Adrenal gland (tissue), 12 donors: ENCODE data around the gene STX18. TPM values are rescaled to one million over a fixed set of nuclear protein-coding genes. Genes with fewer than 3 reads are reported as not detected.
"Not testable (repeated sequence)": the region's sequence is repeated elsewhere in the genome, so short reads cannot be mapped to it uniquely, and the experiment has no call there.

ENCODE experiments used
- DNase-seq, 7 donors: peaks; one replicate each; pipeline ENCODE4 v3.0.0-alpha.2; 2019 to 2020
- H3K27ac ChIP-seq, 5 donors: fragments of 200-600 bp; sonication (generic) in 4 of 5; 1 replicate in 3 of 5; 2 replicates in 2 of 5; pipeline versions ENCODE4 v1.5.1 to v1.8.0; 2016 to 2020; ENCODE audit warnings: mild to moderate bottlenecking in 1 of 5
- H3K27me3 ChIP-seq: fragments of 200-600 bp; 2 replicates; pipeline ENCODE4 v1.8.0; 2021
- H3K36me3 ChIP-seq, 2 donors: fragments of 200-600 bp; replicated peaks in 1 of 2; 1 replicate in 1 of 2; 2 replicates in 1 of 2; pipeline versions ENCODE4 v1.5.1 to v1.8.0; 2018 to 2022
- H3K4me1 ChIP-seq, 2 donors: fragments of 200-600 bp; replicated peaks in 1 of 2; 1 replicate in 1 of 2; 2 replicates in 1 of 2; pipeline versions ENCODE4 v1.5.1 to v1.8.0; 2018 to 2021
- H3K4me3 ChIP-seq, 4 donors: fragments of 200-600 bp; sonication (generic) in 3 of 4; one replicate each; pipeline ENCODE4 v1.5.1; 2016 to 2018
- H3K9me3 ChIP-seq, 3 donors: fragments of 200-600 bp; sonication (generic) in 1 of 3; replicated peaks in 1 of 3; 1 replicate in 2 of 3; 2 replicates in 1 of 3; pipeline versions ENCODE4 v1.5.1 to v1.8.0; 2016 to 2021
- POLR2A ChIP-seq, 2 donors: fragments of 450-650 bp; IDR thresholded peaks; one replicate each; pipeline ENCODE4 v1.6.1; 2017; ENCODE audit warnings: antibody characterized with exemption in 2 of 2, mild to moderate bottlenecking in 2 of 2, moderate library complexity in 1 of 2
- WGBS, 4 donors: extraction: QIAGEN DNeasy Blood & Tissue Kit in 2 of 4; methylation state at CpG; one replicate each; pipeline versions ENCODE4 v1.1.5 to v1.1.7; 2013 to 2017; 5-methylcytosine and 5-hydroxymethylcytosine counted together
- intact Hi-C, 2 donors: fragments of 100-400 bp; cut with DNase I; formaldehyde crosslinking; loops; one replicate each; pipeline versions ENCODE4 v1.14.1 to v1.15.0; 2022 to 2023
- polyA plus RNA-seq, 3 donors: library from polyadenylated mRNA; stranded (reverse); fragments of 200-250 nt in 2 of 3; fragments of 350-450 nt in 1 of 3; fragmentation: Illumina TruSeq in 1 of 3; extraction: RNeasy Lipid Tissue Mini Kit (QIAGEN cat#74804) in 1 of 3; gene quantifications; one replicate each; pipeline ENCODE4 v1.2.3, GENCODE V29; 2013 to 2014
- total RNA-seq, 9 donors: library from RNA; depleted of rRNA in 4 of 9; stranded (reverse); fragments of >200 nt in 4 of 9; fragments of 120-200 nt in 1 of 9; fragmentation: NEBNext Ultra II Directional in 1 of 9; extraction: Animal tissue kit (Norgen Biotek cat#: 25700) in 1 of 9; gene quantifications; one replicate each; pipeline versions ENCODE4 v1.1.0 to v1.2.4, GENCODE V29; 2013 to 2023
- TF ChIP-seq, protein P1 (sequence below), 6 experiments: fragments of 450-650 bp in 4 of 6; fragments of 200-600 bp in 2 of 6; sonication (generic) in 1 of 6; IDR thresholded peaks; 1 replicate in 5 of 6; 2 replicates in 1 of 6; pipeline versions ENCODE4 v1.5.1 to v1.8.0; 2016 to 2021; ENCODE audit warnings: antibody characterized with exemption in 6 of 6, mild to moderate bottlenecking in 2 of 6, moderate library complexity in 1 of 6
- donor health status: healthy with polysubstance abuse.
- donor health status: Bipolar disorder and iron deficiency.
- donor health status: DM: yes; HTN: yes; CAD: no.
- donor health status: DM: no; HTN: no; CAD: no.
- donor health status: DM: no; HTN: no; CAD: no.
- donor health status: DM: yes; HTN: yes; CAD: no.

The STX18 gene
- total and polyA plus RNA-seq, 12 donors = 28.6 to 88.5 (median 38.1) TPM

DNA sequence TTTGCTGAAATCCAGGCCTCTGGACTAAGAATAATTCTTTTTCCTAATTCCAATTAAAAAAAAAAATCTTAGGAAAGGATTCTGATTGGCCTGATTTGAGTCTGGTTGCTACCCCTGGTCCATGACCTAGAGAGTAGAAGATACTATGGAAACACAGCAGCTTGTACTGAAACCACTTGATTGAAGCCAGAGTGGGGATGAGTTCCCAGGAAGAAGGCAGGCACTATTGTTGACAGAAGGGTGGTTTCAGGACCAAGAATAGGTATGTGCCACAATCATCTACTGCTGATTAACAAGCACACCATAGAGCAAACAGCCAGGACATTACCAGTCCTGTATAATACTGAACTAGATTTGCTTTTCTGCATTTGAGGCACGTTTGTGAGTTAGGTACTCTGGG is 29.6 kb downstream of the STX18 start:
- Histone ChIP-seq H3K9me3 (no peaks in the 10 kb centered on the region), H3K4me1 (no peaks in the 10 kb centered on the region), H3K27me3 (no peaks in the 10 kb centered on the region), H3K27ac (no peak overlapping the region), H3K4me3 (no peak overlapping the region), H3K36me3 (no peaks in the 10 kb centered on the region)
- DNase-seq = no peak
- intact Hi-C loops = no loop called here
- WGBS, 4 donors = 73 to 88% (median 76%) methylated on average over 1 of the region's 1 CpG
- TF ChIP-seq POLR2A (IDR thresholded peaks at IDR 0.05) = no peak
- TF ChIP-seq, protein P1, sequence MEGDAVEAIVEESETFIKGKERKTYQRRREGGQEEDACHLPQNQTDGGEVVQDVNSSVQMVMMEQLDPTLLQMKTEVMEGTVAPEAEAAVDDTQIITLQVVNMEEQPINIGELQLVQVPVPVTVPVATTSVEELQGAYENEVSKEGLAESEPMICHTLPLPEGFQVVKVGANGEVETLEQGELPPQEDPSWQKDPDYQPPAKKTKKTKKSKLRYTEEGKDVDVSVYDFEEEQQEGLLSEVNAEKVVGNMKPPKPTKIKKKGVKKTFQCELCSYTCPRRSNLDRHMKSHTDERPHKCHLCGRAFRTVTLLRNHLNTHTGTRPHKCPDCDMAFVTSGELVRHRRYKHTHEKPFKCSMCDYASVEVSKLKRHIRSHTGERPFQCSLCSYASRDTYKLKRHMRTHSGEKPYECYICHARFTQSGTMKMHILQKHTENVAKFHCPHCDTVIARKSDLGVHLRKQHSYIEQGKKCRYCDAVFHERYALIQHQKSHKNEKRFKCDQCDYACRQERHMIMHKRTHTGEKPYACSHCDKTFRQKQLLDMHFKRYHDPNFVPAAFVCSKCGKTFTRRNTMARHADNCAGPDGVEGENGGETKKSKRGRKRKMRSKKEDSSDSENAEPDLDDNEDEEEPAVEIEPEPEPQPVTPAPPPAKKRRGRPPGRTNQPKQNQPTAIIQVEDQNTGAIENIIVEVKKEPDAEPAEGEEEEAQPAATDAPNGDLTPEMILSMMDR (IDR thresholded peaks at IDR 0.05) = no peak

DNA sequence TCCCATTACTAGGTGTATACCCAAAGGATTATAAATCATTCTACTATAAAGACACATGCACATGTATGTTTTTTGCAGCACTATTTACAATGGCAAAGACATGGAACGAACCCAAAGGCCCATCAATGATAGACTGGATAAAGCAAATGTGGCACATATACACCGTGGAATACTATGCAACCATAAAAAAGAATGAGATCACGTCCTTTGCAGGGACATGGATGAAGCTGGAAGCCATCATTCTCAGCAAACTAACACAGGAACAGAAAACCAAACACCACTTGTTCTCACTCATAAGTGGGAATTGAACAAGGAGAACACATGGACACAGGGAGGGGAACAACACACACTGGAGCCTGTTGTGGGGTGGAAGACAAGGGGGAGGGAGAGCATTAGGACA is 31.2 kb downstream of the STX18 start:
- DNase-seq, H3K27ac ChIP-seq: not testable (repeated sequence)
- 96 to 100% (median 96%) methylated on average over 3 of the region's 3 CpGs for WGBS, 4 donors

DNA sequence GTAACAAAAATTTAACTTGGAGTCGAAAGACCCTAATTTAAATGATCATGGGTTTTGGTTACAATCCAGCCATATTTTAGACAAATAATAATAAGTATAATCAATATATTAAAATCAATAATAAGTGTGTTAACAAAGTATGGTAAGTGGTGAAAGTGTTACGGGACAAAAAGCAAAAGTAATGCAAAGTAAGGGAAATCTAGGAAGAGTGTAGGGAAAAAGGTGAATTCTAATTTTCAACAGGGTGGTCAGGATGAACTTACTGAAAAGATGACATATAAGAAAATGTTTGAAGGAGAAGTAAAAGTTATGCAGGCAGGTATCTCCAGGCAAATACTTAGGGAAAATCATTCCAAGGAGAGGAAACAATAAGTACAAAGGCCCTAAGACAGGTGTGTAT is 32.3 kb downstream of the STX18 start:
- no peak for TF ChIP-seq POLR2A (IDR thresholded peaks at IDR 0.05)
- TF ChIP-seq, protein P1 (IDR thresholded peaks at IDR 0.05) = no peak
- DNase-seq = no peak
- Histone ChIP-seq H3K36me3 (no peaks in the 10 kb centered on the region), H3K4me1 (no peaks in the 10 kb centered on the region), H3K4me3 (no peak overlapping the region), H3K9me3 (no peaks in the 10 kb centered on the region), H3K27ac (no peak overlapping the region), H3K27me3 (no peaks in the 10 kb centered on the region)
- intact Hi-C loops = no loop called here
- 96 to 99% (median 98%) methylated on average over 2 of the region's 2 CpGs for WGBS, 4 donors

More for the DNA sequence above, 31.2 kb downstream of the STX18 start:
- H3K27me3 ChIP-seq, H3K9me3 ChIP-seq, intact Hi-C loops, H3K4me3 ChIP-seq, H3K4me1 ChIP-seq, H3K36me3 ChIP-seq: not testable (repeated sequence)

DNA sequence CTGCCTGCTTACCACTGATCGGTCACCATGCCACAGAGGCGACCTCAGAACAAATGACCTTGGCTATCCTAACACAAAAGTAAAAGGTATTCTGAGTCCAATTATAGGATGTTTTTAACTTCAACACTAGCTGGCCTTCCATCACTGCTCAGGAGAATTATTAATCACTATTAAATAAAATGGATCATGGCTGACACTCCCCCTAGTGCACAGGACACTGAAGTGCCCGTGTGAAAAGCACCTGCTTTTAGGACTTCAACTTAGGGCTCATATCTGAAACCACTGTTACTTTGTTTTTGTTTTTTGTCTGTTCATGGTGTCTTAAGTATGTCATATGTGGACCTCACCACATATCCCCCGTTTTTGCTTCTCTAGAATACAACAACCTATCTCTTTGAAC is 33.9 kb downstream of the STX18 start:
- Histone ChIP-seq H3K4me3 (no peak overlapping the region), H3K9me3 (no peaks in the 10 kb centered on the region), H3K4me1 (peaks cover 0 to 4% of the 10 kb centered on the region in 2 donors), H3K27me3 (no peaks in the 10 kb centered on the region), H3K27ac (no peak overlapping the region), H3K36me3 (no peaks in the 10 kb centered on the region)
- 50 to 62% (median 58%) methylated on average over 4 of the region's 4 CpGs for WGBS, 4 donors
- intact Hi-C loops = no loop called here
- TF ChIP-seq, protein P1 (IDR thresholded peaks at IDR 0.05) = peak; percentile 35 to 54 (median 46)
- TF ChIP-seq POLR2A (IDR thresholded peaks at IDR 0.05) = no peak
- no peak for DNase-seq

DNA sequence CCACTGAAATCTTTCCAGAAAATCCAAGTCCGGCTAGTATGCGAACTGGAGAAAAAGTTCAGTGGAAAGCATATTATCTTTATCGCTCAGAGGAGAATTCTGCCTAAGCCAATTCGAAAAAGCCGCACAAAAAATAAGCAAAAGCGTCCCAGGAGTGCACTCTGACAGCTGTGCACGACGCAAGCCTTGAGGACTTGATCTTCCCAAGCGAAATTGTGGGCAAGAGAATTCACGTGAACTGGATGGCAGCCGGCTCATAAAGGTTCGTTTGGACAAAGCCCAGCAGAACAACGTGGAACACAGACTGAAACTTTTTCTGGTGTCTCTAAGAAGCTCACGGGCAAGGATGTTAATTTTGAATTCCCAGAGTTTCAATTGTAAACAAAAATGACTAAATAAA is 34.4 kb downstream of the STX18 start:
- no peak overlapping the region for H3K27ac ChIP-seq
- H3K9me3 ChIP-seq = no peaks in the 10 kb centered on the region
- WGBS, 4 donors = 91 to 95% (median 94%) methylated on average over 14 of the region's 14 CpGs
- H3K36me3 ChIP-seq = no peaks in the 10 kb centered on the region
- H3K4me1 ChIP-seq = peaks cover 4 to 8% of the 10 kb centered on the region in 2 donors
- no peak overlapping the region for H3K4me3 ChIP-seq
- no peaks in the 10 kb centered on the region for H3K27me3 ChIP-seq
- intact Hi-C loops = no loop called here
- no peak for DNase-seq
- no peak for TF ChIP-seq POLR2A (IDR thresholded peaks at IDR 0.05)
- TF ChIP-seq, protein P1 (IDR thresholded peaks at IDR 0.05) = no peak
